AG09319 (cell line): ENCODE results near the gene PACS2.

Experiments used
- DNase-seq: peaks from one replicate; pipeline ENCODE4 v3.0.0-alpha.2; 2010; ENCODE audit warnings: low read depth; ENCODE audit errors: extremely low read depth
- CTCF ChIP-seq: IDR thresholded peaks from 2 replicates; pipeline ENCODE4 v1.5.1; 2011; ENCODE audit warnings: low read depth, mild to moderate bottlenecking, inconsistent platforms, low read length, moderate library complexity

The PACS2 gene

GRCh38 chr14:105383083-105383730 lies 68.7 kb downstream of the PACS2 start:
- no peak for DNase-seq
- no peak for TF ChIP-seq CTCF

GRCh38 chr14:105384041-105384557 lies 69.6 kb downstream of the PACS2 start:
- no peak for DNase-seq
- TF ChIP-seq CTCF, result no peak

GRCh38 chr14:105384605-105385321 lies 70.2 kb downstream of the PACS2 start:
- TF ChIP-seq CTCF, result no peak

GRCh38 chr14:105385322-105385637 lies 70.7 kb downstream of the PACS2 start:
- no peak for DNase-seq
- TF ChIP-seq CTCF, result no peak

More at GRCh38 chr14:105384605-105385321, 70.2 kb downstream of the PACS2 start:
- no peak for DNase-seq

GRCh38 chr14:105385698-105386365 lies 71.3 kb downstream of the PACS2 start:
- TF ChIP-seq CTCF, result no peak
- no peak for DNase-seq

- no peak for TF ChIP-seq CTCF
- no peak for DNase-seq
Observed at GRCh38 chr14:105386581-105387529, 72.3 kb downstream of the PACS2 start.
